ENCODE results near the gene RNFT2.

Gene RNFT2

GRCh38 chr12:116838365-116838764, 100.2 kb downstream of the RNFT2 start:
- DNase-seq, result no peak

- no peak for DNase-seq
These were observed 101.2 kb downstream of the RNFT2 start for GRCh38 chr12:116839287-116839830.

GRCh38 chr12:116843085-116843484, 105.0 kb downstream of the RNFT2 start:
- DNase-seq, result no peak

- no peak for DNase-seq
These were observed 111.1 kb downstream of the RNFT2 start for GRCh38 chr12:116849216-116849615.

- DNase-seq, result no peak
These were observed 114.2 kb downstream of the RNFT2 start for GRCh38 chr12:116852303-116852702.

- DNase-seq, result no peak
These were observed 115.4 kb downstream of the RNFT2 start for GRCh38 chr12:116853507-116853906.

GRCh38 chr12:116855744-116856470, 117.8 kb downstream of the RNFT2 start:
- no peak for DNase-seq

GRCh38 chr12:116856729-116857128, 118.6 kb downstream of the RNFT2 start:
- no peak for DNase-seq

GRCh38 chr12:116859079-116859478, 121.0 kb downstream of the RNFT2 start:
- no peak for DNase-seq

- no peak for DNase-seq
These were observed 122.1 kb downstream of the RNFT2 start for GRCh38 chr12:116860263-116860662.

GRCh38 chr12:116861320-116861719, 123.2 kb downstream of the RNFT2 start:
- peak; percentile 8 for DNase-seq

- DNase-seq, result no peak
These were observed 124.1 kb downstream of the RNFT2 start for GRCh38 chr12:116862167-116862566.

- no peak for DNase-seq
These were observed 125.2 kb downstream of the RNFT2 start for GRCh38 chr12:116863275-116863767.

GRCh38 chr12:116864371-116865160, 126.5 kb downstream of the RNFT2 start:
- no peak for DNase-seq

GRCh38 chr12:116867523-116867922, 129.4 kb downstream of the RNFT2 start:
- DNase-seq, result no peak

GRCh38 chr12:116870306-116870705, 132.2 kb downstream of the RNFT2 start:
- DNase-seq, result no peak

- no peak for DNase-seq
These were observed 136.3 kb downstream of the RNFT2 start for GRCh38 chr12:116874324-116874995.

- no peak for DNase-seq
These were observed 138.2 kb downstream of the RNFT2 start for GRCh38 chr12:116876151-116876869.

- DNase-seq, result no peak
These were observed 140.7 kb downstream of the RNFT2 start for GRCh38 chr12:116878567-116879508.

GRCh38 chr12:116879509-116880212, 141.5 kb downstream of the RNFT2 start:
- no peak for DNase-seq
